Adrenal gland (tissue), 5 donors: Measurements from ENCODE around the gene EPHB2.

ENCODE experiments used
- POLR2A ChIP-seq, 2 donors: fragments of 450-650 bp; IDR thresholded peaks; one replicate each; pipeline ENCODE4 v1.6.1; 2017; ENCODE audit warnings: antibody characterized with exemption in 2 of 2, mild to moderate bottlenecking in 2 of 2, moderate library complexity in 1 of 2
- TF ChIP-seq, protein P1 (sequence below), 6 experiments: fragments of 450-650 bp in 4 of 6; fragments of 200-600 bp in 2 of 6; sonication (generic) in 1 of 6; IDR thresholded peaks; 1 replicate in 5 of 6; 2 replicates in 1 of 6; pipeline versions ENCODE4 v1.5.1 to v1.8.0; 2016 to 2021; ENCODE audit warnings: antibody characterized with exemption in 6 of 6, mild to moderate bottlenecking in 2 of 6, moderate library complexity in 1 of 6
- donor health status: DM: no; HTN: no; CAD: no.

DNA sequence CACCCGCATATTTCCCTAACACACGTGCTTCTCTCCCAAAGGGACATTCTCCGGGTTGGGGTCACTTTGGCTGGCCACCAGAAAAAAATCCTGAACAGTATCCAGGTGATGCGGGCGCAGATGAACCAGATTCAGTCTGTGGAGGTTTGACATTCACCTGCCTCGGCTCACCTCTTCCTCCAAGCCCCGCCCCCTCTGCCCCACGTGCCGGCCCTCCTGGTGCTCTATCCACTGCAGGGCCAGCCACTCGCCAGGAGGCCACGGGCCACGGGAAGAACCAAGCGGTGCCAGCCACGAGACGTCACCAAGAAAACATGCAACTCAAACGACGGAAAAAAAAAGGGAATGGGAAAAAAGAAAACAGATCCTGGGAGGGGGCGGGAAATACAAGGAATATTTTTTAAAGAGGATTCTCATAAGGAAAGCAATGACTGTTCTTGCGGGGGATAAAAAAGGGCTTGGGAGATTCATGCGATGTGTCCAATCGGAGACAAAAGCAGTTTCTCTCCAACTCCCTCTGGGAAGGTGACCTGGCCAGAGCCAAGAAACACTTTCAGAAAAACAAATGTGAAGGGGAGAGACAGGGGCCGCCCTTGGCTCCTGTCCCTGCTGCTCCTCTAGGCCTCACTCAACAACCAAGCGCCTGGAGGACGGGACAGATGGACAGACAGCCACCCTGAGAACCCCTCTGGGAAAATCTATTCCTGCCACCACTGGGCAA lies 202.9 kb downstream of the EPHB2 start:
- TF ChIP-seq, protein P1, sequence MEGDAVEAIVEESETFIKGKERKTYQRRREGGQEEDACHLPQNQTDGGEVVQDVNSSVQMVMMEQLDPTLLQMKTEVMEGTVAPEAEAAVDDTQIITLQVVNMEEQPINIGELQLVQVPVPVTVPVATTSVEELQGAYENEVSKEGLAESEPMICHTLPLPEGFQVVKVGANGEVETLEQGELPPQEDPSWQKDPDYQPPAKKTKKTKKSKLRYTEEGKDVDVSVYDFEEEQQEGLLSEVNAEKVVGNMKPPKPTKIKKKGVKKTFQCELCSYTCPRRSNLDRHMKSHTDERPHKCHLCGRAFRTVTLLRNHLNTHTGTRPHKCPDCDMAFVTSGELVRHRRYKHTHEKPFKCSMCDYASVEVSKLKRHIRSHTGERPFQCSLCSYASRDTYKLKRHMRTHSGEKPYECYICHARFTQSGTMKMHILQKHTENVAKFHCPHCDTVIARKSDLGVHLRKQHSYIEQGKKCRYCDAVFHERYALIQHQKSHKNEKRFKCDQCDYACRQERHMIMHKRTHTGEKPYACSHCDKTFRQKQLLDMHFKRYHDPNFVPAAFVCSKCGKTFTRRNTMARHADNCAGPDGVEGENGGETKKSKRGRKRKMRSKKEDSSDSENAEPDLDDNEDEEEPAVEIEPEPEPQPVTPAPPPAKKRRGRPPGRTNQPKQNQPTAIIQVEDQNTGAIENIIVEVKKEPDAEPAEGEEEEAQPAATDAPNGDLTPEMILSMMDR (IDR thresholded peaks at IDR 0.05), result no peak
- TF ChIP-seq POLR2A (IDR thresholded peaks at IDR 0.05), result no peak
